ENCODE results near the gene TTLL11.
"Not testable (repeated sequence)": the region's sequence is repeated elsewhere in the genome, so short reads cannot be mapped to it uniquely, and the experiment has no call there.

TTLL11 gene

DNA sequence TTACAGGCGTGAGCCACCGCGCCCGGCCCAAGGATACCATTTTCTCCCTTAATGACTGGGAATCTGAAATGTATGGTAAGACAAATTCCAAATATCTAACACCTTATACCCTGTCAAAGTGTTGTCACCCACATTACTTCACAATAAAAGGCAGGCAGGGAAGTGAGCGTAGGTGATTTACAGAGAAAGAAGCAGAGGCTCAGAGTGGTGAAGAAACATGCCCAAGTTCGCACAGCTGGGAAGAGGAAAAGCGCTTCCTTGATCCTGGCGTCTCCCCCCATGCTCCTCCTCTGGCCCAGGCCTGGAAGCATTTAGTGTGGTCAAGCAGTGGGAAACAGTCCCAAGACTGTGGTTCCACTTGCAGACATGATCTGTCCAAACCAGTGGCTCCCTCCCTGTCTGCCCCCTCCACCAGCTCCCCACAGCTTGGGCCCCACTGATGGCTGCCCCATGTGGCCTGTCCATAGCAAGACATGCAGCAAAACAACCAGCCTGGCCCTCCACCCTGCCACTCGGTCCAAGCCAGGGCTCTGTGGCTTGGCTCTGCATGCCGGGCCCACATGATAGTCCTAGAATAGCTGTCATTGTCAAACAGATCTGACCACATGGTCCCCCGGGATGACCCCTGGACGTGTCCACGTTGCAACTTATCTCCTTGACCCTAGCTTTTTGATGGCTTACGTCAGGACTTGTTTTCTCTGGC lies 107.2 kb downstream of the TTLL11 start:
- no peak for DNase-seq (ENCODE audit: low spot score)
- in situ Hi-C loops (cut with MboI; ENCODE audit: low pct_unique_long_range_greater_than_20kb, low sequenced_read_pairs, unreplicated experiment), result loop anchor here (25.0 kb wide), 2 partner anchors 299 to 449 kb away; no protein-coding TSS in a partner anchor
- TF ChIP-seq, protein P1, sequence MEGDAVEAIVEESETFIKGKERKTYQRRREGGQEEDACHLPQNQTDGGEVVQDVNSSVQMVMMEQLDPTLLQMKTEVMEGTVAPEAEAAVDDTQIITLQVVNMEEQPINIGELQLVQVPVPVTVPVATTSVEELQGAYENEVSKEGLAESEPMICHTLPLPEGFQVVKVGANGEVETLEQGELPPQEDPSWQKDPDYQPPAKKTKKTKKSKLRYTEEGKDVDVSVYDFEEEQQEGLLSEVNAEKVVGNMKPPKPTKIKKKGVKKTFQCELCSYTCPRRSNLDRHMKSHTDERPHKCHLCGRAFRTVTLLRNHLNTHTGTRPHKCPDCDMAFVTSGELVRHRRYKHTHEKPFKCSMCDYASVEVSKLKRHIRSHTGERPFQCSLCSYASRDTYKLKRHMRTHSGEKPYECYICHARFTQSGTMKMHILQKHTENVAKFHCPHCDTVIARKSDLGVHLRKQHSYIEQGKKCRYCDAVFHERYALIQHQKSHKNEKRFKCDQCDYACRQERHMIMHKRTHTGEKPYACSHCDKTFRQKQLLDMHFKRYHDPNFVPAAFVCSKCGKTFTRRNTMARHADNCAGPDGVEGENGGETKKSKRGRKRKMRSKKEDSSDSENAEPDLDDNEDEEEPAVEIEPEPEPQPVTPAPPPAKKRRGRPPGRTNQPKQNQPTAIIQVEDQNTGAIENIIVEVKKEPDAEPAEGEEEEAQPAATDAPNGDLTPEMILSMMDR (IDR thresholded peaks at IDR 0.05; ENCODE audit: extremely low read depth, insufficient read depth, missing control alignments), result no peak

DNA sequence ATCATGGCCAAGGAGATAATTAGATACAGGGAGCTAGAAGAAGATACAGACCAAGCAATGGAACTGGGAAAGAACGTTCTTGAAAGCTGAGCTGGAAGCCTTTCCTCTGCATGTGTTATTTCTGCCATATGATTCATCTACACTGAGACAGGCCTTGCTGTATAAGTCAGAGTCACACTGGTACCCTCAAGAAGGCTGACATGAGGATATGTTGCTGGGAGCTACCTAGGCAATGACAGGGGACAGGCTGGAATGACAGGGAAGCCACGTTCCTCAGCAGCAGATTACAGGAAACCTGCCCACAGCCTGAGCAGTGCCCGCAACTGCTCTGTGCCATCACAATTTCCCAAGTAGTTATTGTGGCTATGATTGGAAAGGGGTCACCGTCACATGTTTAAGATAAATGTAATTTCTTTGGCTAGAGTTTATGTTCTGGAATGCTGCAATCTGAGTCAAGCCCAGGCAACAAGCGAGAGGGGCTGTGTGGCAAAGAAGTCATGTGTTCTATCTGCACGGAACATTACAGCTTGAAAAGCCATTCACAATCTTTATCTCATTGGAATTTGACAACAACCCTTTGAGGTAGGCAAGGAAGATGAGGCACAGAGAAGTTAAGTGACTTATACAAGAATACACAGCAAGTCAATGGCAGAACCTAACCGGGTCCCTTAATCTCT lies 108.2 kb downstream of the TTLL11 start:
- no peak for DNase-seq (ENCODE audit: low spot score)
- in situ Hi-C loops (cut with MboI; ENCODE audit: low pct_unique_long_range_greater_than_20kb, low sequenced_read_pairs, unreplicated experiment), result loop anchor here (25.0 kb wide), 2 partner anchors 298 to 448 kb away; no protein-coding TSS in a partner anchor
- TF ChIP-seq, protein P1 (IDR thresholded peaks at IDR 0.05; ENCODE audit: extremely low read depth, insufficient read depth, missing control alignments), result no peak

DNA sequence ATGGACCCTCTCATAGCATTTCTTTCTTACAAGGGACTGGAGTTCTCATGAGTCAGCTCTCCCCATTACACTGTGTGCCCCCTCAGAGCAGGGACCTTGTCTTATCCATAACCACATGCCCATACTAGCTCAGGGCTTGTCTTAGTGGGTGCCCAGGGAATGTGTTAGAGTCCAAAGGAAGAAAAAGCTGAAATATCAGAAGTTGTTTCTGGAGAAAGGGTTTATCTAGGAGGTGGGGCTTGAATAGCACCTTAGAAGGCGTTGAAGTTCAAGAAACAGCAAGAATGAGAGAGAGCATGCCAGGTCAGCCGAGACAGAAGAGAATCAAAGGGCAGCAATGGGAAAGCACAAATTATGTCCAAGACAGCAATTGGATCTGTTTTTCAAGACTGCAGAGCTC lies 109.4 kb downstream of the TTLL11 start:
- in situ Hi-C loops (cut with MboI; ENCODE audit: low pct_unique_long_range_greater_than_20kb, low sequenced_read_pairs, unreplicated experiment), result loop anchor here (25.0 kb wide), 2 partner anchors 296 to 446 kb away; no protein-coding TSS in a partner anchor
- no peak for DNase-seq (ENCODE audit: low spot score)
- TF ChIP-seq, protein P1 (IDR thresholded peaks at IDR 0.05; ENCODE audit: extremely low read depth, insufficient read depth, missing control alignments), result no peak

DNA sequence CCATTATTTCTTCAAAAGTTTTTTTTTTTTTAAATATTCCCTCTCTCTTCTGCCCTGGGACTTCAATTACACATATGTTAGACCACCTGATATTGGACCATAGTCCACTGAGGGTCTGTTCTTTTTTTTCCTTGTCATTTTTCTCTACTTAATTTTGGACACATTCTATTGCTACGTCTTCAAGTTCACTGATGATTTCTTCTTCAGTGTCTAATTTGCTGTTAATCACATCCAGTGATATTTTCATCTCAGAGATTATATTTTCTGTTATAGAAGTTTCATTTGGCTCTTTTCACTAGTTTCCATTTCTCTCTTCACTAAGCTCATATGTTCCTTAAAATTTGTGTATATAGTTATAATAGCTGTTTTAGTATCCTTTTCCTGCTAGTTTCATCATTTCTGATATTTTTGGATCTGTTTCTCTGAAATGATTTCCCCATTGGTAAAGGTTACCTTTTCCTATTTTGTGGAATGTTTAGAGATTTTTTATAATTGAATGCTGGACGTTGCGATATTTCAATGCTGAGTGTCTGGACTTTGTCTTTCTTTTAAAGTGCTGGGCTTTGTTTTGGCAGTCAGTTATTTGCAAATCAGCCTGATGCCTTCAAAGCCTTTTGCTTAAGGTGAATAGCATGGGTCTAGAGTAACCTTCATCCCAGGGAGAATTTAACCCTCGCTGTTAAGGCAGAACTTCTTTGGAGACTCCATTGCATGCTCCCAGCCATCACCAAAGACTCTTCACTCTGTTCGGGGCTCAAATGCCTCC lies 111.8 kb downstream of the TTLL11 start:
- in situ Hi-C loops (cut with MboI; ENCODE audit: low pct_unique_long_range_greater_than_20kb, low sequenced_read_pairs, unreplicated experiment), result loop anchor here (25.0 kb wide), 2 partner anchors 294 to 444 kb away; no protein-coding TSS in a partner anchor

DNA sequence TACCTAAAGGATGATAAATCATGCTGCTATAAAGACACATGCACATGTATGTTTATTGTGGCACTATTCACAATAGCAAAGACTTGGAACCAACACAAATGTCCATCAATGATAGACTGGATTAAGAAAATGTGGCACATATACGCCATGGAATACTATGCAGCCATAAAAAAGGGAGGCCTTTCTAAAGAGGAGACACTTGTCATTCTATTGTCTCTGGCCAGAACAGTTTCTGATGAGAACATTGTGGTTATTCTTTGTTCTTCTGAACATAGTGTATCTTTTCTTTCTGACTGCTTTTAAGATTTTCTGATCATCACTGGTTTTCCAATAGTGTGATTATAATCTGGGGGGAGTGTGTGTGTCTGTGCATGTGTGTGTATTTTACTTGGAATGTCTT lies 112.4 kb downstream of the TTLL11 start:
- DNase-seq (ENCODE audit: low spot score), result not testable (repeated sequence)
- in situ Hi-C loops (cut with MboI; ENCODE audit: low pct_unique_long_range_greater_than_20kb, low sequenced_read_pairs, unreplicated experiment), result loop anchor here (25.0 kb wide), 2 partner anchors 293 to 443 kb away; no protein-coding TSS in a partner anchor

More for the DNA sequence above, 111.8 kb downstream of the TTLL11 start:
- no peak for DNase-seq (ENCODE audit: low spot score)
- TF ChIP-seq, protein P1 (IDR thresholded peaks at IDR 0.05; ENCODE audit: extremely low read depth, insufficient read depth, missing control alignments), result no peak

DNA sequence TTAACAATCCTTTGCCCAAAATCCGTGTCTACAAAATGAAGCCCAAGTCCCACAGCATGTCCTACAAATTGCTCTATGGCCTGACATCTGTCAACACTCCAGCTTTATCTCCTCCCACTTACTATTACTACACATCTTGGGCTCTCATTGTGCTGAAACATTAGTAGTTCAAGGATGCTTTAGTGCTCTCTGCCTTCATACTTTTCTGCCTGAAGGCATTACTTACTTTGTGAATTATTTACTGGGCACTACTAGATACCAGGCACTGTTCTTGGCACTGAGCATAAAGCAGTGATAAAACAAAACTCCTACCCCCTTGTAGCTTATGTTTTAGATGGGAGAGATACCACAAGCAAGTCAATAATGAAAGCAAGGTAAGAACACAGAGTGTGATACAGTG lies 113.4 kb downstream of the TTLL11 start:
- TF ChIP-seq, protein P1 (IDR thresholded peaks at IDR 0.05; ENCODE audit: extremely low read depth, insufficient read depth, missing control alignments), result no peak
- in situ Hi-C loops (cut with MboI; ENCODE audit: low pct_unique_long_range_greater_than_20kb, low sequenced_read_pairs, unreplicated experiment), result loop anchor here (25.0 kb wide), 2 partner anchors 292 to 442 kb away; no protein-coding TSS in a partner anchor
- no peak for DNase-seq (ENCODE audit: low spot score)

All from GM13977 (cell line).